HCT116 (cell line): Measurements from ENCODE around the gene SC5D. TPM values are rescaled to one million over a fixed set of nuclear protein-coding genes. Genes with fewer than 3 reads are reported as not detected.

Source experiments
- ATAC-seq: fragments of 200-7000 bp; cut with Tn5 transposase; 2 replicates; pipeline ENCODE4 v1.9.1; 2020; ENCODE audit warnings: mild to moderate bottlenecking, moderate library complexity
- BruUV-seq: library from RNA; stranded (reverse); fragments of 400-500 nt; replicated peaks from 2 replicates; lab custom pipeline; 2021; lab: Mats Ljungman, UMichigan
- CTCF ChIA-PET: fragments of 300-600 bp; sonication (Branson Sonifier 250); formaldehyde crosslinking; loops from one replicate; lab custom pipeline; 2021; ENCODE audit warnings: antibody characterized with exemption; lab: Charles Lee
- POLR2A ChIA-PET: fragments of 300-600, 350-600 bp; sonication (Branson Sonifier 250); formaldehyde crosslinking; loops from one replicate; lab custom pipeline; 2021; ENCODE audit warnings: antibody characterized with exemption; lab: Charles Lee
- RAD21 ChIA-PET, 2 experiments: fragments of 300-600 bp; sonication (Branson Sonifier 250); formaldehyde crosslinking; loops; one replicate each; lab custom pipeline; 2023; ENCODE audit warnings: low total read pairs in 2 of 2; ENCODE audit not compliant: uncharacterized antibody in 2 of 2, unreplicated experiment in 2 of 2, low non-redundant PET in 1 of 2; lab: Charles Lee
- DNase-seq: peaks from one replicate; pipeline ENCODE4 v3.0.0-alpha.2; 2010; ENCODE audit warnings: low read depth, low spot score
- H2AFZ ChIP-seq: fragments of 200-600 bp; shearing (Covaris generic), sonication (generic); 2 replicates; pipeline ENCODE4 v1.6.1; 2017; ENCODE audit warnings: low read depth, mixed run types, mixed read lengths, antibody characterized with exemption, low read length; ENCODE audit not compliant: poor library complexity, severe bottlenecking
- H3K27ac ChIP-seq: 2 replicates; pipeline ENCODE4 v1.5.1; 2012; ENCODE audit warnings: low read depth, low read length
- H3K27me3 ChIP-seq: fragments of 200-600 bp; sonication (generic); 2 replicates; pipeline ENCODE4 v1.6.1; 2016; ENCODE audit warnings: mixed run types, low read length, mixed read lengths; ENCODE audit not compliant: insufficient read depth
- H3K36me3 ChIP-seq, 2 experiments: fragments of 200-500 bp in 1 of 2; fragments of 200-600 bp in 1 of 2; sonication (Bioruptor generic) in 1 of 2; sonication (generic) in 1 of 2; 2 replicates each; pipeline versions ENCODE4 v1.5.1 to v1.6.1; 2014 to 2016; ENCODE audit warnings: low read length in 2 of 2, inconsistent platforms in 1 of 2, mixed read lengths in 1 of 2, mixed run types in 1 of 2; ENCODE audit not compliant: insufficient read depth in 2 of 2, control insufficient read depth in 1 of 2
- H3K4me1 ChIP-seq, 2 experiments: fragments of 200-600 bp in 1 of 2; sonication (generic) in 1 of 2; 2 replicates each; pipeline versions ENCODE4 v1.5.1 to v1.6.1; 2012 to 2017; ENCODE audit warnings: low read length in 2 of 2, inconsistent platforms in 1 of 2, mild to moderate bottlenecking in 1 of 2, mixed read lengths in 1 of 2, mixed run types in 1 of 2, moderate library complexity in 1 of 2; ENCODE audit not compliant: insufficient read depth in 2 of 2, control insufficient read depth in 1 of 2
- H3K4me2 ChIP-seq: fragments of 200-600 bp; sonication (generic); 2 replicates; pipeline ENCODE4 v1.6.1; 2017; ENCODE audit warnings: mixed run types, low read length, mixed read lengths
- H3K4me3 ChIP-seq, 2 experiments: fragments of 200-600 bp in 1 of 2; sonication (generic) in 1 of 2; replicated peaks in 1 of 2; 2 replicates each; pipeline ENCODE4 v1.5.1; 2011 to 2016; ENCODE audit warnings: low read length in 2 of 2, control low read depth in 1 of 2, low read depth in 1 of 2, mild to moderate bottlenecking in 1 of 2, mixed read lengths in 1 of 2, mixed run types in 1 of 2
- H3K79me2 ChIP-seq: fragments of 200-600 bp; sonication (generic); 2 replicates; pipeline ENCODE4 v1.6.1; 2017; ENCODE audit warnings: mild to moderate bottlenecking, mixed run types, low read length, moderate library complexity, mixed read lengths; ENCODE audit not compliant: insufficient read depth
- H3K9ac ChIP-seq: fragments of 200-600 bp; sonication (generic); 2 replicates; pipeline ENCODE4 v1.6.1; 2016; ENCODE audit warnings: low read length, mixed read lengths
- H3K9me2 ChIP-seq: fragments of 200-600 bp; sonication (generic), shearing (Covaris generic); 2 replicates; pipeline ENCODE4 v1.6.1; 2017; ENCODE audit warnings: mixed run types, mild to moderate bottlenecking, moderate library complexity; ENCODE audit not compliant: insufficient read depth
- H3K9me3 ChIP-seq, 2 experiments: fragments of 200-500 bp in 1 of 2; fragments of 200-600 bp in 1 of 2; sonication (Bioruptor generic) in 1 of 2; sonication (generic) in 1 of 2; 2 replicates each; pipeline ENCODE4 v1.6.1; 2014 to 2017; ENCODE audit warnings: low read length in 2 of 2, mixed read lengths in 2 of 2, inconsistent platforms in 1 of 2, low read depth in 1 of 2, mild to moderate bottlenecking in 1 of 2, mixed run types in 1 of 2, moderate library complexity in 1 of 2; ENCODE audit not compliant: control insufficient read depth in 1 of 2, insufficient read depth in 1 of 2
- H4K20me1 ChIP-seq: fragments of 200-600 bp; sonication (generic), shearing (Covaris generic); 2 replicates; pipeline ENCODE4 v1.6.1; 2017; ENCODE audit warnings: mixed run types, mild to moderate bottlenecking, moderate library complexity; ENCODE audit not compliant: insufficient read depth
- EGR1 ChIP-seq: IDR thresholded peaks from 2 replicates; pipeline ENCODE4 v1.6.1; 2012; ENCODE audit warnings: low read depth
- FOSL1 ChIP-seq: IDR thresholded peaks from 2 replicates; pipeline ENCODE4 v1.6.1; 2012; ENCODE audit warnings: low read depth
- SIN3A ChIP-seq: IDR thresholded peaks from 2 replicates; pipeline ENCODE4 v1.6.1; 2012; ENCODE audit warnings: low read depth
- intact Hi-C: fragments of 100-400 bp; cut with micrococcal nuclease; formaldehyde crosslinking; loops from 2 replicates; pipeline ENCODE4 v1.10.0; 2022
- total RNA-seq: library from RNA; stranded (reverse); gene quantifications from one replicate; pipeline ENCODE4 v1.2.1, GENCODE V29; 2021; ENCODE audit not compliant: unreplicated experiment
- TF ChIP-seq, protein P1 (sequence below): IDR thresholded peaks from 2 replicates; pipeline ENCODE4 v1.6.1; 2012; ENCODE audit warnings: low read depth
- TF ChIP-seq, protein P2 (sequence below): IDR thresholded peaks from 2 replicates; pipeline ENCODE4 v1.6.1; 2011; ENCODE audit warnings: mild to moderate bottlenecking, low read length, moderate library complexity; ENCODE audit not compliant: insufficient replicate concordance; ENCODE audit errors: extremely low read depth
- TF ChIP-seq, protein P3 (sequence below): IDR thresholded peaks from 2 replicates; pipeline ENCODE4 v1.6.1; 2012
- TF ChIP-seq, protein P4 (sequence below), 3 experiments: fragments of 200-600 bp in 1 of 3; sonication (generic) in 1 of 3; IDR thresholded peaks in 2 of 3; conservative IDR thresholded peaks in 1 of 3; 2 replicates each; pipeline ENCODE4 v1.5.1; 2012 to 2017; ENCODE audit warnings: low read depth in 2 of 3, low read length in 2 of 3, antibody characterized with exemption in 1 of 3, borderline replicate concordance in 1 of 3, control low read depth in 1 of 3, mild to moderate bottlenecking in 1 of 3, mixed read lengths in 1 of 3, mixed run types in 1 of 3, moderate library complexity in 1 of 3; ENCODE audit not compliant: insufficient read depth in 1 of 3

The SC5D gene
- total RNA-seq, 1 experiment from 2014 or later: 24.1 TPM

DNA sequence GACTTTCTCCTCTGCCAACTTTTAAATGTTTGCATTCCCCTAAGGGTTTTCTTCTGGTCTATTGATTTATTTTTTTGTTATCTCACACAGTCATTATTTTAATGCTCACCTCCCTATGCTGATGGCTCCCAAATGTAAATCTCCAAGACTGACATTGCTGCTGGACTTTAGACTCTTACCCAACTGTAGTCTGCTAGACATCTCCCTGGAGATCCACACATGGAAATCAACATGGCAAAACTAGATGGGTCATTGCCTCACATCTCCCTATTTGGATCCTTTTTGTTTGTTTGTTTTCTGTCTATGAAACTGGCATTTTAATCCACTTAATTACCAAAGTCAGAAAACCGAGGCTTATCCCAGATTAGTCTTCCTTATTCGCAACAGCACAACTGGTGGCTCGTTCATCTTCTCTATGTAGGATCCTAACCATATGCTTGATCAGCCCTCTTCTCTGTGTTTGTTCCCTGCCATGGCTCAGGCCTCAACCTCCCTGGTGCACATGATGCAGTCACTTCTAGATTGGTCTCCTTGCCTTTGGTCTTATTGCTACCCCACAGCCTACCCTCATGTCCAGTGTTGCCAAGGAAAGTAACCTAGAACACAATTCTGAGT is 37.3 kb downstream of the SC5D start:
- no peaks in the 10 kb centered on the region for H3K79me2 ChIP-seq
- H2AFZ ChIP-seq: no peak overlapping the region
- ChIA-PET CTCF (no interaction called here), POLR2A (no interaction called here), RAD21 (no interaction called here)
- H3K36me3 ChIP-seq: no peaks in the 10 kb centered on the region
- no peaks in the 10 kb centered on the region for H3K9me3 ChIP-seq
- ATAC-seq (no peak), DNase-seq (no peak)
- no peaks in the 10 kb centered on the region for H3K9me2 ChIP-seq
- H3K4me3 ChIP-seq: no peak overlapping the region
- H3K4me1 ChIP-seq: no peaks in the 10 kb centered on the region
- no peaks in the 10 kb centered on the region for H4K20me1 ChIP-seq
- no peak for TF ChIP-seq SIN3A
- TF ChIP-seq, protein P1, sequence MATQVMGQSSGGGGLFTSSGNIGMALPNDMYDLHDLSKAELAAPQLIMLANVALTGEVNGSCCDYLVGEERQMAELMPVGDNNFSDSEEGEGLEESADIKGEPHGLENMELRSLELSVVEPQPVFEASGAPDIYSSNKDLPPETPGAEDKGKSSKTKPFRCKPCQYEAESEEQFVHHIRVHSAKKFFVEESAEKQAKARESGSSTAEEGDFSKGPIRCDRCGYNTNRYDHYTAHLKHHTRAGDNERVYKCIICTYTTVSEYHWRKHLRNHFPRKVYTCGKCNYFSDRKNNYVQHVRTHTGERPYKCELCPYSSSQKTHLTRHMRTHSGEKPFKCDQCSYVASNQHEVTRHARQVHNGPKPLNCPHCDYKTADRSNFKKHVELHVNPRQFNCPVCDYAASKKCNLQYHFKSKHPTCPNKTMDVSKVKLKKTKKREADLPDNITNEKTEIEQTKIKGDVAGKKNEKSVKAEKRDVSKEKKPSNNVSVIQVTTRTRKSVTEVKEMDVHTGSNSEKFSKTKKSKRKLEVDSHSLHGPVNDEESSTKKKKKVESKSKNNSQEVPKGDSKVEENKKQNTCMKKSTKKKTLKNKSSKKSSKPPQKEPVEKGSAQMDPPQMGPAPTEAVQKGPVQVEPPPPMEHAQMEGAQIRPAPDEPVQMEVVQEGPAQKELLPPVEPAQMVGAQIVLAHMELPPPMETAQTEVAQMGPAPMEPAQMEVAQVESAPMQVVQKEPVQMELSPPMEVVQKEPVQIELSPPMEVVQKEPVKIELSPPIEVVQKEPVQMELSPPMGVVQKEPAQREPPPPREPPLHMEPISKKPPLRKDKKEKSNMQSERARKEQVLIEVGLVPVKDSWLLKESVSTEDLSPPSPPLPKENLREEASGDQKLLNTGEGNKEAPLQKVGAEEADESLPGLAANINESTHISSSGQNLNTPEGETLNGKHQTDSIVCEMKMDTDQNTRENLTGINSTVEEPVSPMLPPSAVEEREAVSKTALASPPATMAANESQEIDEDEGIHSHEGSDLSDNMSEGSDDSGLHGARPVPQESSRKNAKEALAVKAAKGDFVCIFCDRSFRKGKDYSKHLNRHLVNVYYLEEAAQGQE: no peak
- no peak for TF ChIP-seq FOSL1
- TF ChIP-seq, protein P2, sequence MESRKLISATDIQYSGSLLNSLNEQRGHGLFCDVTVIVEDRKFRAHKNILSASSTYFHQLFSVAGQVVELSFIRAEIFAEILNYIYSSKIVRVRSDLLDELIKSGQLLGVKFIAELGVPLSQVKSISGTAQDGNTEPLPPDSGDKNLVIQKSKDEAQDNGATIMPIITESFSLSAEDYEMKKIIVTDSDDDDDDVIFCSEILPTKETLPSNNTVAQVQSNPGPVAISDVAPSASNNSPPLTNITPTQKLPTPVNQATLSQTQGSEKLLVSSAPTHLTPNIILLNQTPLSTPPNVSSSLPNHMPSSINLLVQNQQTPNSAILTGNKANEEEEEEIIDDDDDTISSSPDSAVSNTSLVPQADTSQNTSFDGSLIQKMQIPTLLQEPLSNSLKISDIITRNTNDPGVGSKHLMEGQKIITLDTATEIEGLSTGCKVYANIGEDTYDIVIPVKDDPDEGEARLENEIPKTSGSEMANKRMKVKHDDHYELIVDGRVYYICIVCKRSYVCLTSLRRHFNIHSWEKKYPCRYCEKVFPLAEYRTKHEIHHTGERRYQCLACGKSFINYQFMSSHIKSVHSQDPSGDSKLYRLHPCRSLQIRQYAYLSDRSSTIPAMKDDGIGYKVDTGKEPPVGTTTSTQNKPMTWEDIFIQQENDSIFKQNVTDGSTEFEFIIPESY: no peak
- TF ChIP-seq, protein P3, sequence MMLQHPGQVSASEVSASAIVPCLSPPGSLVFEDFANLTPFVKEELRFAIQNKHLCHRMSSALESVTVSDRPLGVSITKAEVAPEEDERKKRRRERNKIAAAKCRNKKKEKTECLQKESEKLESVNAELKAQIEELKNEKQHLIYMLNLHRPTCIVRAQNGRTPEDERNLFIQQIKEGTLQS: no peak
- TF ChIP-seq, protein P4, sequence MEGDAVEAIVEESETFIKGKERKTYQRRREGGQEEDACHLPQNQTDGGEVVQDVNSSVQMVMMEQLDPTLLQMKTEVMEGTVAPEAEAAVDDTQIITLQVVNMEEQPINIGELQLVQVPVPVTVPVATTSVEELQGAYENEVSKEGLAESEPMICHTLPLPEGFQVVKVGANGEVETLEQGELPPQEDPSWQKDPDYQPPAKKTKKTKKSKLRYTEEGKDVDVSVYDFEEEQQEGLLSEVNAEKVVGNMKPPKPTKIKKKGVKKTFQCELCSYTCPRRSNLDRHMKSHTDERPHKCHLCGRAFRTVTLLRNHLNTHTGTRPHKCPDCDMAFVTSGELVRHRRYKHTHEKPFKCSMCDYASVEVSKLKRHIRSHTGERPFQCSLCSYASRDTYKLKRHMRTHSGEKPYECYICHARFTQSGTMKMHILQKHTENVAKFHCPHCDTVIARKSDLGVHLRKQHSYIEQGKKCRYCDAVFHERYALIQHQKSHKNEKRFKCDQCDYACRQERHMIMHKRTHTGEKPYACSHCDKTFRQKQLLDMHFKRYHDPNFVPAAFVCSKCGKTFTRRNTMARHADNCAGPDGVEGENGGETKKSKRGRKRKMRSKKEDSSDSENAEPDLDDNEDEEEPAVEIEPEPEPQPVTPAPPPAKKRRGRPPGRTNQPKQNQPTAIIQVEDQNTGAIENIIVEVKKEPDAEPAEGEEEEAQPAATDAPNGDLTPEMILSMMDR (IDR thresholded peaks at IDR 0.05 in 2 of 3, conservative IDR thresholded peaks at IDR 0.05 in 1 of 3; ENCODE audit: borderline replicate concordance in 1 of 3, insufficient read depth in 1 of 3, low read depth in 2 of 3, low read length in 2 of 3): no peak
- no peak for TF ChIP-seq EGR1
- H3K27ac ChIP-seq: no peak overlapping the region
- BruUV-seq: no TSS peak
- peaks cover 4% of the 10 kb centered on the region for H3K27me3 ChIP-seq
- H3K9ac ChIP-seq: no peak overlapping the region
- no peak overlapping the region for H3K4me2 ChIP-seq
- intact Hi-C loops: no loop called here
